Omental fat pad (tissue), 4 donors: Measurements from ENCODE around the gene SLC26A11. TPM values are rescaled to one million over a fixed set of nuclear protein-coding genes. Genes with fewer than 3 reads are reported as not detected.

ENCODE experiments used
- ATAC-seq: fragments of 150-250 bp; one replicate; pipeline ENCODE4 v1.9.1; 2016; ENCODE audit warnings: mild to moderate bottlenecking, moderate library complexity; ENCODE audit not compliant: low FRiP score
- DNase-seq: peaks from one replicate; pipeline ENCODE4 v3.0.0-alpha.2; 2019; ENCODE audit warnings: low spot score
- total RNA-seq, 4 donors: library from RNA; depleted of rRNA; stranded (reverse); fragments of >200 nt; gene quantifications; one replicate each; pipeline ENCODE4 v1.1.0, GENCODE V29; 2016
- TF ChIP-seq, protein P1 (sequence below), 3 donors: fragments of 450-650 bp; IDR thresholded peaks; one replicate each; pipeline ENCODE4 v1.5.1; 2016 to 2017; ENCODE audit warnings: antibody characterized with exemption in 3 of 3, mild to moderate bottlenecking in 3 of 3, moderate library complexity in 2 of 3

SLC26A11 gene
- total RNA-seq, 4 donors from 2014 or later: 9.1 to 18.9 (median 11.3) TPM

DNA sequence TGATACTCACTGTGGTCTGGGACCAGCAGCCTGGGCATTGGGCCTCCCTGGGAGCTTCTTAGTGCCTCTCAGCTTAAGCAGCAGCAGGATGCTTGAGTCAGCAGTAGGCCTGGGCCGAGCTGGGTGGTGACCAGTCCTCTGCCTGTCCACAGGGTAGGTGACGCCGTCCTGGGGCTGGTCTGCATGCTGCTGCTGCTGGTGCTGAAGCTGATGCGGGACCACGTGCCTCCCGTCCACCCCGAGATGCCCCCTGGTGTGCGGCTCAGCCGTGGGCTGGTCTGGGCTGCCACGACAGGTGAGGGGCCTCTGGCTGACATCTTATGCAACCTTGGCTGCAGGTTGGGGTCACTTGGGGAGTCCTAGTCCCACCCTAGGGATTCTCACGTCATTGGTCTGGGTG is 7.4 kb downstream of the SLC26A11 start:
- DNase-seq (no peak), ATAC-seq (no peak)
- TF ChIP-seq, protein P1, sequence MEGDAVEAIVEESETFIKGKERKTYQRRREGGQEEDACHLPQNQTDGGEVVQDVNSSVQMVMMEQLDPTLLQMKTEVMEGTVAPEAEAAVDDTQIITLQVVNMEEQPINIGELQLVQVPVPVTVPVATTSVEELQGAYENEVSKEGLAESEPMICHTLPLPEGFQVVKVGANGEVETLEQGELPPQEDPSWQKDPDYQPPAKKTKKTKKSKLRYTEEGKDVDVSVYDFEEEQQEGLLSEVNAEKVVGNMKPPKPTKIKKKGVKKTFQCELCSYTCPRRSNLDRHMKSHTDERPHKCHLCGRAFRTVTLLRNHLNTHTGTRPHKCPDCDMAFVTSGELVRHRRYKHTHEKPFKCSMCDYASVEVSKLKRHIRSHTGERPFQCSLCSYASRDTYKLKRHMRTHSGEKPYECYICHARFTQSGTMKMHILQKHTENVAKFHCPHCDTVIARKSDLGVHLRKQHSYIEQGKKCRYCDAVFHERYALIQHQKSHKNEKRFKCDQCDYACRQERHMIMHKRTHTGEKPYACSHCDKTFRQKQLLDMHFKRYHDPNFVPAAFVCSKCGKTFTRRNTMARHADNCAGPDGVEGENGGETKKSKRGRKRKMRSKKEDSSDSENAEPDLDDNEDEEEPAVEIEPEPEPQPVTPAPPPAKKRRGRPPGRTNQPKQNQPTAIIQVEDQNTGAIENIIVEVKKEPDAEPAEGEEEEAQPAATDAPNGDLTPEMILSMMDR (IDR thresholded peaks at IDR 0.05): no peak

DNA sequence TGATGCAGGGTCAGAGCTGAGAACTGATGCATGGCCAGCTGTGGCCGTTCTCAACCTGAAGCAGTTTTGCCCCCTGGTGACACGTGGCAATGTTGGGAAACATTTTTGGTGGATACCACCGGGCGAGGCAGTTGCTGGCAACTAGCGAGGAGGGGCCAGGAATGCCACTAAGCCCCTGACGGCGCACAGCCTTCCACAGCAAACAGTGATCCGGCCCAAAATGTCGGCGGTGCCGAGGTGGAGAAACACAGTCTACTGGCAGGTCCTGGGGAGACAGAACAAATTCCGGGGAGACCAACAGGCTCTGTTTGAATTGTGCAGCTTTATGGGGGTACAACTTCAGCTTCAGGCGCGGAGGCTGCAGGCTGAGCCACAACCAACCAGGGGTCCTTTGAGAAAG is 8.2 kb downstream of the SLC26A11 start:
- TF ChIP-seq, protein P1 (IDR thresholded peaks at IDR 0.05): no peak
- DNase-seq: no peak

DNA sequence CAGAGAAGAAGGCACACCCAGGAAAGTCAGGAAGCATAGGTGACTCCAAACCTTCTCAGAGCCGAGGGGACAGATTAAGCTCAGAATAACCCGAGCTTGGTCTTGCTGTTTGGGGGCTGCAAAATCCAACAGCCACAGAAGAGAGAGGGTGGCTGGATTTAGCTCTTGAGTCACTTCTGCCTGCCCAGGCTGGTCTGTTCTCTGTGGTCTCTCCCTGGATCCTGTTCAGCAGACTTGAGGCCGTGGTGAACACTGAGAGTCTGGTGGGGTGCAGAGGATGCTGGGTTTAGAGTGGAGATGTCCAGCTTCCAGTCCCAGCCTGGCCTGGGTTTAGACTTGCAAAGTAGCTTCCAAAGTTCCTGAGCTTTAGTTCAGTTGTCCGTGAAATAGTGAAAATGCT is 8.8 kb downstream of the SLC26A11 start:
- ATAC-seq: no peak
- no peak for DNase-seq
- TF ChIP-seq, protein P1 (IDR thresholded peaks at IDR 0.05): no peak

More for the DNA sequence above, 8.2 kb downstream of the SLC26A11 start:
- ATAC-seq: no peak

DNA sequence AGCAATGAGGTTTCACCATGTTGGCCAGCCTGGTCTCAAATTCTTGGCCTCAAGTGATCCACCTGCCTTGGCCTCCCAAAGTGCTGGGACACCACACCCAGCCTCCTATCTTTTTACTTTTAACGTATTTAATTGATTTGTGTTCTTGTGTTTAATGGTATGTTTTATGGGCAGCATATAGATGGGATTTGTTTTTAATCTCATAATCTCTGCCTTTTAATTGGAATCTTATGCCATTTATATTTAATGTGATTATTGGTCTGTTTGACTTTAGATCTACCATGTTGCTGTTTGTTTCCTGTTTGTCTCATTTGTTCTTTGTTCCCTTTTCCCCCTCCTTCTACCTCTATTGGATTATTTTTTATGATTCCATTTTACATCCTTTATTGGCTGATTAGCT is 12.2 kb downstream of the SLC26A11 start:
- no peak for DNase-seq
- no peak for ATAC-seq
- TF ChIP-seq, protein P1 (IDR thresholded peaks at IDR 0.05): no peak

DNA sequence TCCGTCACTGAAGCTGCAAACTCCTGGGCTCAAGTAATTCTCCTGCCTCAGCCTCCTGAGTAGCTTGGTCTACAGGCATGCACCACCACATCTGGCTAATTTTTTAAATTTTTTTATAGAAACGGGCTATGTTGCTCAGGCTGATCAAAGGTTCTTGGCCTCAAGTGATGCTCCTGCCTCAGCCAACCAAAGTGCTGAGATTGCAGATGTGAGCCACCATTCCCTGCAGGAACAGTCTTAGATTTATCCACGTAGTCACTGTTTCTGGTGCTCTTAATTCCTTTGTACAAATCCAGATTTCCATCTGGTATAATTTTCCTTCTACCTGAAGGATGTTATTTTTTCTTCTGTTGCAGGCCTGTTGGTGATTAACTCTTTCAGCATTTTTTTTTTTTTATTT is 13.0 kb downstream of the SLC26A11 start:
- TF ChIP-seq, protein P1 (IDR thresholded peaks at IDR 0.05): no peak
- ATAC-seq (no peak), DNase-seq (no peak)

DNA sequence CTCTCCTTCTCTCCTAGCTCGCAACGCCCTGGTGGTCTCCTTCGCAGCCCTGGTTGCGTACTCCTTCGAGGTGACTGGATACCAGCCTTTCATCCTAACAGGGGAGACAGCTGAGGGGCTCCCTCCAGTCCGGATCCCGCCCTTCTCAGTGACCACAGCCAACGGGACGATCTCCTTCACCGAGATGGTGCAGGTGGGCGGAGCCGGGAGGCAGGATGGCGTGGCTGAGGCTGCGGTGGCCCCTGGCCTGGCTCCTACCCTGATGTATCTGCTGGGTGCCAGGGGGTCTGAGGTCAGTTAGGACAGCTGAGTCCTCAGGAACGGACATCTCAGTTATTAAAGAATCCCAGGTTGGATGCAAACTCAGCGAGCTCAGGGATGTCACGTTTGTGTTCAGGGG is 16.7 kb downstream of the SLC26A11 start:
- TF ChIP-seq, protein P1 (IDR thresholded peaks at IDR 0.05): no peak
- no peak for DNase-seq
- ATAC-seq: no peak

DNA sequence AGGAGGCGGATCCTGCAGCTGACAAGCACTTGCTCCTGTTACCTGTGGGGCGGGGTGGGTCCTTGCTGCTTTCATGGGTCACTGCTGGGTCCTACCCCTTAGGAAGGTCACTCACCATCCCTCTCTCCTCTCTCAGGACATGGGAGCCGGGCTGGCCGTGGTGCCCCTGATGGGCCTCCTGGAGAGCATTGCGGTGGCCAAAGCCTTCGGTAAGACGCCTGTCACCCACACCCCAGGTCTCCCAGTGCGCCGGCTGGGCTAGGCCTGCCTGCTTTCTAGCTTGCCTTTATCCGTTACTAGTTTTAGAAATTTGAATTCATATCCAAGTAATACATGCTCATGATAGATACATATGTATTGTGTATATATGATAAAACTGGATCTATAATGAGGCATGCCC is 17.2 kb downstream of the SLC26A11 start:
- DNase-seq: no peak
- TF ChIP-seq, protein P1 (IDR thresholded peaks at IDR 0.05): no peak
- ATAC-seq: no peak
